ELF-1 (cell line): Measurements from ENCODE around the gene PARP3.
A peak's percentile ranks its signal among the peaks of the same experiment; 100 is the strongest.

Source experiments
- DNase-seq: peaks from one replicate; pipeline ENCODE4 v3.0.0-alpha.2; 2016; ENCODE audit warnings: low read depth, low spot score

Gene PARP3

DNA sequence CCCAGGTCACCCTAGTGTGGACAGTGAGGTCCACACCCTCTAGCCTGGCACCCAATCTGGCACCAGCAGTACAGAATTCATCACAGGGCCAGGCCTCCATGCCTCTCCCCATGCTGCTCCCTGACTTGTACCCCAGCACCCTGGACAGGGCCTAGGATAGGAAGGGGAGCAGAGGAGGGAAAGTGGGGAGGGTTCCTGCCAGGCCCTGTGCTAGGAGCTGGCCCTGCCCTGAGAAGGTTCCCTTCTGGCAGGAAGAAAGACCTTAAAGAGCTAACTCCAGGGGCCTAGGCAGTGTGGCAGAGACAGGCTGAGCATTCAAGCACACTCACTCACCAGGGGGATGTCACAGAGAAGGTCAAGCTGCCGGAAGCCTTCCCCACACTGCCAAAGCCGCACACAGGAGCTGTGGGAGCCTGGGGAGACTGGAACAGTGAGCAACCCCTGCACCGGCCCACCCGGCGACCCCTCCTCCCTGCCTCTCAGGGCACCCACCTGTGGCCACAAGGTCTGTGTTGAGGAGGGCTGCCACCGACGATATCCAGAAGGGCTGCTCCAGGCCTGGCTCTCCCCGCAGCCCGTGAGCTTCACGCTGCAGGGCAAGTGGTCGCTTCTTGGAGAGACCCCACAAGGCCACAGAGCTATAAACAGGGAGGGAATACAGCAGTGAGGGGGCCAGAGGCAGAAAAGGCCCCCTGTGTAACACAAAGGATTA is 7.9 kb upstream of the PARP3 start:
- no peak for DNase-seq

DNA sequence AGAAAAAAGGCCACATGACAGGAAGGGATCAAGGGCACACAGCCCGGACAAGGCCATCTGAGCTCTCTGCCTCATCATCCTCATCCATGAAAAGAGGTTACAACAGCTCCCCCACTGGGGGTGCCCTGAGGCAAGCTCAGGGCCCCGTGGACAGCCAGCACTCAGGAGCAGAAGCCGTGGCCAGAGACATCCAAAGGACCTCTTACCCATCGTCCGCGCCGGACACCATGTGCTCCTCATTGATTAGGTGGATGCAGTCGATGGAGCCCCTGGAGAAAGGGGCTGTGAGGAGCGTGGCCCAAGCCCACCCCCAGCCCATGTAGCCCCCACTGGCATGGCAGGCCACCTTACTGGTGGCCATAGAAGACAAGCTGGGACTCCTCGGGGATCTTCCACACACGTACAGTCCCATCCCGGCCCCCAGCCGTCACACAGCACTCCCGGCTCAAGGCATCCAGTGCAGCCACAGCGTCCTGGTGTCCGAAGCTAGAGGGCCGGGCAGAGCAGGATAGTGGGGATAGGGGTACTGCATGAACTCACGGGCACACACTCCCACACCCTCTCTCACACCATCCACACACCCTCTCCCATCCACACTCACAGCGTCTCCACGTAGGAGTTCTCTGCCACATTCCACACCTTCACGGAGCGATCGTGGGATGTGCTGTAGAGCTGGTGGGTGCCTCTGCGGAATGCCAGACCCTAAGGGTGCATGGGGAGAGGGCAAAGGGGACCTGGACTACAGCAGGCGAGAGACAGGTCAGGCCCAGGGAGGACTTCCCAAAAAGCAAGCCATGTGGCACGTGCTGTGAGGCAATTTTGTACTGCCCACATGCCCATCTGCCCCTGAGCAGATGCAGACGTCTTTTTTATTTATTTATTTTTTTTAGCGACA is 6.9 kb upstream of the PARP3 start:
- DNase-seq: no peak

DNA sequence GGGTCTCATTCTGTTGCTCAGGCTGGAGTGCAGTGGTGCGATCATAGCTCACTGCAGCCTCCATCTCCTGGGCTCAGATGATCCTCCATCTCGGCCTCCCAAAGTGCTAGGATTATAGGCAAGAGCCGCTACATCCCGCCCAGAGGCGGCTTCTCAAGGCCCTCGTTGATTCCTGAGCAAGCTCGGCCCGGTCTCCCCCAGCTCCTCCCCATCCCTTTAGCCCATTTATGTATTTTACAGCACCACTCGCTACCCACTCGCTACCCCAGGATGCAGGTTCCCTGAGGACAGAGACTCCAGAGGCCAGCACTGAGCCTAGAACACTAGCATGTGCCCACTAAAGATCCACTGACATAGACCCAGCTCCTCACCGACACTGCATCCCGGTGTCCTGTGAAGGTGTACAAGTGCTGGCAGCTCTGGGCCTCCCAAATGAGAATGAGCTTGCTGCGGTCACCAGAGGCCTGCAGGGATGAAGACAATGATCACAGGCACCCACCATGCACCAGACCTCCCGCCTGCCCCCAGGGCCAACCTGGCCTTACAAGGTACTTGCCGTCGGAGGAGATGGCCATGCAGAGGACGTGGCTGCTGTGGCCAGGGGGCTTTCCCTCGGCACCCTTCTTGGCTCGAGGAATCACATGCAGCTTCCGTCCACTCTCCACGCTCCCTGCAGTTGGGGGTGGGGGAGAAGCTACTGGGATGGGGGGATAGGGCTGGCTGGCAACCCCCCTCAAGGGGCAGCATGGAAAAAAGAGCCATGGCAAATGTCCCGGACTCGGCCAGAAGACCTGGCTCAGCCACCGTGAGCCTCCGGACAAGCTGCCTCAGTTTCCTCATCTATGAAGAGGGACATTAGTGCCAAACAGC is 6.0 kb upstream of the PARP3 start:
- DNase-seq: no peak

DNA sequence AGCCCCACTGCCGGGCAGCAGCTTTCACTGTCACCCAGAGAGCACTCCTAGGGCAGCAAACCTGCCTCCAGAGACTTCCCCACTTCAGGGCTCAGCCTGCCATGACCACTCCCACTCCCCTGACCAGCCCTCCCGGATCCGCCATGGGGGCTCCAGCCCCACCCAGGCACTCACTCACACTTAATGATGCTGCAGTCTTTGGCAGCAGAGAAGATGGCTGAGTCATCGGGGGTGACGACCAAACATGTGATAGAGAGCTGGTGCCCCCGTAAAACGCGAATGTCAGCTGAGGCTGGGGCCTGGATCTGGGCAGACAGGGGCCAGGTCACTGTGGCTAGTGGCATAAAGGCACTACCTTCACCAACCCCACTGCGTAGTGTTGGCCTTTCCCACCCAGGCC is 5.1 kb upstream of the PARP3 start:
- no peak for DNase-seq

GRCh38 chr3:51937611-51938450 is 4.3 kb upstream of the PARP3 start:
- DNase-seq: no peak

DNA sequence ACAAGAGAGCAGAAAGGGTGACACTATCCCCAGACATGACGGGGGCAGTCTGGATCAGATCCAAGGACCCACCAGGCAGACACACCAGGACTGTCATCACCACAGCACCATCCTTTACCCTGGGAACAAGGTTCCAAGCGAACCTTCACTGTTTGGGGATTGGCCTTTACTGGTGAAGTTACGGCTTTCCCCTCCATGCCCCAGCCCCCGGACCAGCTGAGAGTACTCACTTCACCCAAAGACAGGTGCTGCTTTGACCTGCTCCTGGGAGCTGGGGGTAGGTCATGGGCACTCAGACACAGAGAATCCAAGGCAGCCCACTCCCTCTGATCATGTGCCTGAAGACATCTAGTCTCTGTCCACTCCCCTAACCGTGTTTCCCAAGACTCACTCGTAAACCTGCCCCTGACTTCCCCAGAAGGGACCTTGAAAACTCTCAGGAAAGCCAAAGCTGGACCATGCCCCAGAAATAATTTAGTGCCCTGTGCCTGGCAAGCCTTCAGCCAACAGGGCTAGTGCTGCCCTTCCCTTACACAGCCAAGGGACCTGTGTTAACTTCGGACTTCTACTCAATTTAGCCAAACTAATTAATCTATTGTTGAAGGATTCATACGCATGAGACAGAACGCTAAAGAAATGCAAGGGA is 3.3 kb upstream of the PARP3 start:
- DNase-seq: no peak

- DNase-seq: no peak
Measured at GRCh38 chr3:51940648-51941462, 1.3 kb upstream of the PARP3 start.

DNA sequence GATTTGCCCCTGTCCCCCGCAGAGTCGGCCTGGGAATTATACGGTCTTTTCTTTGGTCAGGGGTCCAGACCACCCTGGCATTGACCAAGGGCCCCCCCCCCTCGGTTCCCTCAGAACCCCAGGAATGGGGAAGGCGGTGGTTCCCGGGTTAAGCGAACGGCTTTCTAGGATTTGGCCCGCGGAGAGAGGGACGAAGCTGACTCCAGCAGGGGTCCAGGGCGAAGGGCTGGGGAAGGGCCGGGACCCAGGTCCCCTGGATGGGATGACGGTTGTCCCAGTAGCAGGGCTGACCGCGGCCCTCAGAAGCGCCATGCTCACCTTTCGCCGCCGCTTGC is 733 bp upstream of the PARP3 start:
- DNase-seq: no peak

GRCh38 chr3:51942603-51943450 is 664 bp downstream of the PARP3 start:
- DNase-seq: no peak

DNA sequence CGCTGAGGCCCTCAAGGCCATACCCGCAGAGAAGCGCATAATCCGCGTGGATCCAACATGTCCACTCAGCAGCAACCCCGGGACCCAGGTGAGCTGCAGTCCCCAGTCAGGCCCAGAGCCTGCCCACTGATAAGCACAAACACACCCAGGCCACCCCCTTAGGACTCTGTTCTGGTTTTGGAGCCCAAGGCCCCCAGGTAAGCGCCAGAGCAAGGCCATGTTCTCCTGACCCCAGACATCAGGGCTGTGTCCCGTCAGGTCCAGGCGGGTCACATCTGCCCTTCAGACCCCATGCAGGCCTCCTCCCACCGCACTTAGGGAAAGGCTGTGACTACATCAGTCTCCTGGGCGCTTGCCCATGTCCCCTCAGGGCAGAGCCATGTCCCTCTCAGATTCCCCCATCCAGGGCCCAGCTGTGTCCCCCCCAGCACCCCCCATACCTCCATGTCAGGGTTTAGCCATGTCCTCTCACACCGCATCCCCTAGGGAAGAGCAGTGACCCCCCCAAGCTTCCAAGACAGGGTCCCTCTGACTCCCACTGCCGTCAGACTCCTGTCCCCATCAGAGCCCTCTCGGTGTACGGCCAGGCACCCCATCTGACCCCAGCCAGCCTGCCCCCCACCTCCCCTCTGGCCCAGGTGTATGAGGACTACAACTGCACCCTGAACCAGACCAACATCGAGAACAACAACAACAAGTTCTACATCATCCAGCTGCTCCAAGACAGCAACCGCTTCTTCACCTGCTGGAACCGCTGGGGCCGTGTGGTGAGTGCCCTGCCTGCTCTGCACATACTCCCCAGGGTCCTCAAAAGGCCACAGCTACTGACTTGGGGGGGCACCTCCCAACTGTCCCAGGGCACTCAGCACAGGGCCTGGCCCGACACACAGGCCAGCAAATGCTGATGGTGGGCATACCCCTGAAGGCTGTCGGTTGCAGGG is 1.6 kb downstream of the PARP3 start:
- DNase-seq: no peak

GRCh38 chr3:51944451-51945021 is 2.4 kb downstream of the PARP3 start:
- DNase-seq: peak; percentile 52

- no peak for DNase-seq
Measured at GRCh38 chr3:51945031-51945840, 3.1 kb downstream of the PARP3 start.

GRCh38 chr3:51945926-51946705 is 4.0 kb downstream of the PARP3 start:
- no peak for DNase-seq

DNA sequence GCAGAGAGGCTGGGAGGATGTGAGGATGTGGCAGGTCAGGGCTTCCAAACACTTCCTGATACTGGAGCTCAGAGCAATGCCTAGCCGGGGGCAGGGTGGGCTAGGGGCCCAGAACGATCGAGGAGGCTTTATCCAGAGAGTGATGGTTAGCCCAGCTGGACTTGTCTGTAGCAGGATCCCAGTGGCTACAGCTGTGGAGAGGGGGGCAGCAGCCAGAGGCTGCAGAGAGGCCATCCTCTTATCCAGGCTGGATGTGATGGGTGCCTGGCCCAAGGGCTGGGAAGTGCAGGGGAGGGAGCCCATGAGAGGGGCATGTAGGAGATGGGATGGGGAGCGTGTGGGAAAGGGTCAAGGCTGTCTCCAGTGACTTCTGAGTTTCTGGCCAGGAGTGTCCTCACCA is 4.6 kb downstream of the PARP3 start:
- DNase-seq: no peak

DNA sequence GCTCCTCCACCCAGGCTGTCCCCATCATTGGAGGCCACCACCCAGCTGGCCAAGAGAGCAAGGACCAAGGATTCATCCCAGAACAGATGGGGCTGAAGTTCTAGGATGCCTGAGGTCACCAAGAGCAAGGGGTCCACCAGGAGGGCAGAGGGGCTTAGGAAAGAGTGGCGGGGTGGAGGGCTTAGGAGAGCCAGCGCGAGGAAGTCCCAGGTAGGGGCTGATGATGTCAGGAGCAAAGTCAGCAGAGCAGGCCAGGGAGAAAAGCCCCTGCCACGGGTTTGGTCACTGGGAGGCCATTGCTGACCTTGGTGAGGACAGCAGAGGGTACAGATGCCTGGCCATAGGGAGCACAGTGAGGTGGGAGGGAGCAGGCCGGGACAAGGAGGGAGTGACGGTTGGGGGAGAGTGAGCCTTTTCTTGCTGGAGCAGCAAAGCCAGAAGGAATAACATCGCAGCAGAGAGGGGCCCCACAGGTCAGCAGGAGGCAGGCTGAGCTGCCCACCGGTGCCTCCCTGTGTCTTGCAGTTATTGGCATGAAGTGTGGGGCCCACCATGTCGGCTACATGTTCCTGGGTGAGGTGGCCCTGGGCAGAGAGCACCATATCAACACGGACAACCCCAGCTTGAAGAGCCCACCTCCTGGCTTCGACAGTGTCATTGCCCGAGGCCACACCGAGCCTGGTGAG is 5.2 kb downstream of the PARP3 start:
- DNase-seq: peak; percentile 10
